BE2C (cell line): ENCODE data around the gene POC1A.

ENCODE experiments used
- DNase-seq: peaks from one replicate; pipeline ENCODE4 v3.0.0-alpha.2; 2020
- H3K27me3 ChIP-seq: fragments of 250-450 bp; sonication (Bioruptor Pico); 2 replicates; pipeline ENCODE4 v1.5.1; 2020; ENCODE audit warnings: mild to moderate bottlenecking
- H3K36me3 ChIP-seq: fragments of 250-450 bp; sonication (Bioruptor Pico); 2 replicates; pipeline ENCODE4 v1.5.1; 2020; ENCODE audit warnings: mild to moderate bottlenecking
- H3K4me1 ChIP-seq: fragments of 250-450 bp; sonication (Bioruptor Pico); 2 replicates; pipeline ENCODE4 v1.5.1; 2020
- H3K4me3 ChIP-seq: 2 replicates; pipeline ENCODE4 v1.5.1; 2011; ENCODE audit warnings: low read depth, low read length
- H3K9me3 ChIP-seq: fragments of 250-450 bp; sonication (Bioruptor Pico); 2 replicates; pipeline ENCODE4 v1.5.1; 2020
- TF ChIP-seq, protein P1 (sequence below): IDR thresholded peaks from 2 replicates; pipeline ENCODE4 v1.5.1; 2012; ENCODE audit warnings: mild to moderate bottlenecking, low read depth, low read length

The POC1A gene

GRCh38 chr3:52068055-52068571 lies 86.1 kb downstream of the POC1A start:
- Histone ChIP-seq H3K27me3 (no peaks in the 10 kb centered on the region), H3K4me1 (peaks cover 6% of the 10 kb centered on the region; the same call in 1 of the 2 replicates), H3K4me3 (no peak overlapping the region), H3K9me3 (no peaks in the 10 kb centered on the region), H3K36me3 (no peaks in the 10 kb centered on the region)
- TF ChIP-seq, protein P1, sequence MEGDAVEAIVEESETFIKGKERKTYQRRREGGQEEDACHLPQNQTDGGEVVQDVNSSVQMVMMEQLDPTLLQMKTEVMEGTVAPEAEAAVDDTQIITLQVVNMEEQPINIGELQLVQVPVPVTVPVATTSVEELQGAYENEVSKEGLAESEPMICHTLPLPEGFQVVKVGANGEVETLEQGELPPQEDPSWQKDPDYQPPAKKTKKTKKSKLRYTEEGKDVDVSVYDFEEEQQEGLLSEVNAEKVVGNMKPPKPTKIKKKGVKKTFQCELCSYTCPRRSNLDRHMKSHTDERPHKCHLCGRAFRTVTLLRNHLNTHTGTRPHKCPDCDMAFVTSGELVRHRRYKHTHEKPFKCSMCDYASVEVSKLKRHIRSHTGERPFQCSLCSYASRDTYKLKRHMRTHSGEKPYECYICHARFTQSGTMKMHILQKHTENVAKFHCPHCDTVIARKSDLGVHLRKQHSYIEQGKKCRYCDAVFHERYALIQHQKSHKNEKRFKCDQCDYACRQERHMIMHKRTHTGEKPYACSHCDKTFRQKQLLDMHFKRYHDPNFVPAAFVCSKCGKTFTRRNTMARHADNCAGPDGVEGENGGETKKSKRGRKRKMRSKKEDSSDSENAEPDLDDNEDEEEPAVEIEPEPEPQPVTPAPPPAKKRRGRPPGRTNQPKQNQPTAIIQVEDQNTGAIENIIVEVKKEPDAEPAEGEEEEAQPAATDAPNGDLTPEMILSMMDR: no peak
- peak; percentile 52 for DNase-seq

DNA sequence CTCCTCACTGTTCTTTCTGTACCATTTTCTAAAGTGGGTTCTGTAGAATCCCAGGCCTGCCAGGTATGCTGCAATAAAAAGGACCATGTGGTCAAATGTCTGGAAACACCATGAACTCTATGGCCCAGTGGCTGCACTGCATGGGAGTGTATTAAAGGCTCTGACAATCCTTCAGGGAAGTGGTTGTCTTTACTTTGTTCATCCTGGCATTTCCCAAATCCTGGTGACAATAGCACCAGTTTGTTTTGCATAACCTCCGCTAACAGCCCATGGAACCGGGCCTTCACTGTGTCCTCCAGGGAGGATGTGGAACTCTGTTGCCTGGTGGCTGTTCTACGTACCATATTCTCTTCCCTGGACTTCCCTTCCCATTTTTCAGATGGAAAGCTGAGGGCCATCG lies 86.7 kb downstream of the POC1A start:
- TF ChIP-seq, protein P1: no peak
- Histone ChIP-seq H3K4me3 (no peak overlapping the region), H3K36me3 (no peaks in the 10 kb centered on the region), H3K27me3 (no peaks in the 10 kb centered on the region), H3K9me3 (no peaks in the 10 kb centered on the region), H3K4me1 (peaks cover 6% of the 10 kb centered on the region; the same call in 1 of the 2 replicates)
- DNase-seq: no peak

DNA sequence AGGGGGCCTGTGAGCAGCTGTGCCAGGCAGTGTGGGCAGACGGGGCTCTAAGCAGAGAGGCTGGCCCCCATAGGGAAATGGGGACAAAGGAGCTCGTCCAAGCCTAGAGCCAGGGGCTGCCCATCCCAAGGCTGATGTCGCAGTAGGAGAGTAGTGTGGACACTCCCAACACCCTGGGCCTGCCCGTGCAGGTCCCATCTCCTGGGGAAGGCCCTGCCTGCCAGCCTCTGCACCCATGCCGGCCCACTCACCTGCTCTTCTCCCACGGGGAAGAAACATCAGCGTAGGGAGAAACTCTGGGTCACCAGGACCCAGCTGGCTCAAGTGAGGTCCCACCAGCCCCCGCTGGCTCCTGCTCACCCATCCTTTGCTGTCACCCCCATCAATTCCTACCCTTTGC lies 87.2 kb downstream of the POC1A start:
- Histone ChIP-seq H3K4me1 (peaks cover 6% of the 10 kb centered on the region; the same call in 1 of the 2 replicates), H3K4me3 (no peak overlapping the region), H3K36me3 (no peaks in the 10 kb centered on the region), H3K27me3 (no peaks in the 10 kb centered on the region), H3K9me3 (no peaks in the 10 kb centered on the region)
- DNase-seq: no peak
- TF ChIP-seq, protein P1: no peak

GRCh38 chr3:52065264-52065756 lies 88.9 kb downstream of the POC1A start:
- H3K9me3 ChIP-seq: no peaks in the 10 kb centered on the region
- no peaks in the 10 kb centered on the region for H3K36me3 ChIP-seq
- no peak for DNase-seq
- H3K4me1 ChIP-seq: peaks cover 6% of the 10 kb centered on the region; the same call in 1 of the 2 replicates
- TF ChIP-seq, protein P1: no peak
- H3K4me3 ChIP-seq: no peak overlapping the region
- H3K27me3 ChIP-seq: no peaks in the 10 kb centered on the region

DNA sequence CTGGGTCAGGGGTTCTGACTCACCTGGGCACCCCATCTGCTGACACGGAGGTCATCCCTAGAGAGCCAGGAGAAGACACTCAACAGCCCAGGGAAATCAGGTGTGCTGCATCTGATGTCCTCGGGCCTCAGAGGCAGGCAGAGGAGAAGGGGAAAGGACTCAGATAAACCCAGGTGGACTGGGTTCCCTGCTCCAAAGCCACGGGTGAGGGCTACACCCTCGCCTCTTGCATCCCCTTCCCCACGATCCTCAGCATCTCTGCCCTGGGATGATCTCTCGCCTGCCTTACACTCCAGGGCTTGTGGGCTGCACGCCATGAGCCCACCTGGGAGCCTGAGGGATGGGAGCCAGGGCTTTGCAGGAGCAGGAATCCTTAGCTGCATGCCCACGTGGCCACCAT lies 89.7 kb downstream of the POC1A start:
- Histone ChIP-seq H3K36me3 (no peaks in the 10 kb centered on the region), H3K4me3 (no peak overlapping the region), H3K27me3 (no peaks in the 10 kb centered on the region), H3K9me3 (no peaks in the 10 kb centered on the region), H3K4me1 (peaks cover 6% of the 10 kb centered on the region; the same call in 1 of the 2 replicates)
- TF ChIP-seq, protein P1: no peak
- DNase-seq: no peak

GRCh38 chr3:52063026-52063723 lies 91.0 kb downstream of the POC1A start:
- H3K4me1 ChIP-seq: peaks cover 6% of the 10 kb centered on the region; the same call in 1 of the 2 replicates
- no peaks in the 10 kb centered on the region for H3K27me3 ChIP-seq
- H3K36me3 ChIP-seq: no peaks in the 10 kb centered on the region
- TF ChIP-seq, protein P1: no peak
- no peaks in the 10 kb centered on the region for H3K9me3 ChIP-seq
- no peak for DNase-seq
- no peak overlapping the region for H3K4me3 ChIP-seq
